Skeletal muscle tissue (tissue), 4 donors: ENCODE results near the gene GRIK3. TPM values are rescaled to one million over a fixed set of nuclear protein-coding genes. Genes with fewer than 3 reads are reported as not detected.

Source experiments
- H3K27ac ChIP-seq: one replicate; pipeline ENCODE4 v1.7.0; 2013; ENCODE audit warnings: mild to moderate bottlenecking, low read depth, low read length, inconsistent platforms
- H3K27me3 ChIP-seq, 3 donors: one replicate each; pipeline ENCODE4 v1.7.0; 2013; ENCODE audit warnings: low read length in 3 of 3; ENCODE audit not compliant: control insufficient read depth in 3 of 3, insufficient read depth in 3 of 3
- H3K36me3 ChIP-seq, 3 donors: one replicate each; pipeline ENCODE4 v1.7.0; 2013; ENCODE audit warnings: low read length in 3 of 3; ENCODE audit not compliant: control insufficient read depth in 3 of 3, insufficient read depth in 3 of 3
- H3K4me1 ChIP-seq, 3 donors: one replicate each; pipeline ENCODE4 v1.7.0; 2013; ENCODE audit warnings: low read length in 3 of 3, mild to moderate bottlenecking in 3 of 3; ENCODE audit not compliant: control insufficient read depth in 3 of 3, insufficient read depth in 3 of 3
- H3K4me3 ChIP-seq, 3 donors: one replicate each; pipeline ENCODE4 v1.7.0; 2013; ENCODE audit warnings: low read length in 3 of 3
- H3K9ac ChIP-seq, 3 donors: one replicate each; pipeline ENCODE4 v1.7.0; 2013; ENCODE audit warnings: low read length in 3 of 3, mild to moderate bottlenecking in 3 of 3, moderate library complexity in 2 of 3, low read depth in 1 of 3
- H3K9me3 ChIP-seq, 3 donors: one replicate each; pipeline ENCODE4 v1.7.0; 2013; ENCODE audit warnings: low read length in 3 of 3; ENCODE audit not compliant: control insufficient read depth in 3 of 3
- total RNA-seq: library from RNA; depleted of rRNA; stranded (reverse); fragments of >200 nt; gene quantifications from one replicate; pipeline ENCODE4 v1.2.3, GENCODE V29; 2014
- donor health status: Osteomylitis.

The GRIK3 gene
- total RNA-seq, 1 donor from 2014 or later: 0.52 TPM

DNA sequence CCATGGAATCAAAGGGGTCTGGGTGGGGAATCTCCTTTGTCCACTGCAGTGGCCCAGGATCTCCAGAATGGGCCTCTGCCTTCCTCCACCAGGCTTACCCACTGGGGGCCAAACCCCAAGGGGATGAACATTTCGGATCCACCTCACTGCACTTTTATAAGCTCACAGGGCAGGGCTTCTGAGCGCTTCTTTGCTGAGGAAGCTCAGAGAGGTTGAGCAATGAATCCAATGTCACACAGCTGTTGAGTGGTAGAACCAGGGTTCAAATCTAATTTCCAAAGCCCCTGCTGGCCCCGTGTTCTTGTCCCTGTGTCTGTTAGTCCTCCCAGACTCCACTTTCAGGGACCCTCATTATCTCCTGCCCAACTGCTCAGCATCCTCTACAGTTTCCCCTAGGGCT, 250.8 kb downstream of the GRIK3 start:
- no peaks in the 10 kb centered on the region for H3K9me3 ChIP-seq
- H3K9ac ChIP-seq: no peak overlapping the region
- H3K27me3 ChIP-seq: peaks cover 13 to 48% (median 35%) of the 10 kb centered on the region in 3 donors

DNA sequence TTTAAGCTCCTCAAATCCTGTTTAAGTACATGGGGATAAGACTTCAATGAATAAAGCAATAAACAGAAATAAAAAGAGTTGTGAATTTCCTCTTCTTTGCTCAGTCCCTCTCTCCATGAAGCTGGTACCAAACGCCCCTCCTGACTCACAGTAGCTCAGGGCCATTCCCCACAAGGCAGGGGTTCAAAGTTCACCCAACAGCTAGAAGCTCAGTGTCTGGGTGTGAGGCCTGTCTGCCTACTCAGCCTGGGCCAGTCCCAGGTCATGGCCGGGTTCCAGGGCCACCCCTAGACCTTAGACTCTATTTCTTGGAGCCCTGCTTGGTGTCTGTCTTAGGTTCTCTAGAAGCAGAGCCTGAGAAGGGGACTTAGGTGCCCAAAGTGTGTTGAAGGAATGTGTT, 251.5 kb downstream of the GRIK3 start:
- Histone ChIP-seq H3K4me1 (no peaks in the 10 kb centered on the region), H3K4me3 (no peak overlapping the region), H3K27ac (no peak overlapping the region), H3K9ac (no peak overlapping the region), H3K27me3 (peaks cover 13 to 46% (median 35%) of the 10 kb centered on the region in 3 donors), H3K9me3 (no peaks in the 10 kb centered on the region), H3K36me3 (no peaks in the 10 kb centered on the region)

More for the DNA sequence above, 250.8 kb downstream of the GRIK3 start:
- Histone ChIP-seq H3K4me1 (no peaks in the 10 kb centered on the region), H3K36me3 (no peaks in the 10 kb centered on the region), H3K4me3 (no peak overlapping the region), H3K27ac (no peak overlapping the region)

DNA sequence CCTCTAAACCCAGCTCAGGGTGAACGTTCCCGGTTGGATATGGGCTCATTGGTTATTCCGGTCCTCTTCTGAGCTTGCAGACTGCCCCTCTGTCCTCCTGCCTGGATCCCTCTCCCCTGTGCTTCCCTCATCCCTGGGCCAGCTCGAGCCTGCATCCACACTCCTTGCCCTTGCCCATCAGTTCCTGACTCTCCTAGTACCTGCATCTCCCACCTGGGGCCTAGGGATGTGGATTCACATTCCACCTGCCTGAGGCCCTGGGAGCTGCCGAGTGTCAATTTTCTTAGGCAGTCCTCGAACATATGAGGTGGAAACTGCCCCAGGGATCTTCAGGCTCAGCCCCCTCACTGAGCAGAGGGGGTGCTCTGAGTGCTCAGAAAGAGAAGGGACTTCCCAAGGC, 252.2 kb downstream of the GRIK3 start:
- H3K27me3 ChIP-seq: peaks cover 13 to 42% (median 34%) of the 10 kb centered on the region in 3 donors
- no peak overlapping the region for H3K4me3 ChIP-seq
- H3K9ac ChIP-seq: no peak overlapping the region
- H3K9me3 ChIP-seq: no peaks in the 10 kb centered on the region
- H3K36me3 ChIP-seq: no peaks in the 10 kb centered on the region
- H3K27ac ChIP-seq: no peak overlapping the region
- no peaks in the 10 kb centered on the region for H3K4me1 ChIP-seq

DNA sequence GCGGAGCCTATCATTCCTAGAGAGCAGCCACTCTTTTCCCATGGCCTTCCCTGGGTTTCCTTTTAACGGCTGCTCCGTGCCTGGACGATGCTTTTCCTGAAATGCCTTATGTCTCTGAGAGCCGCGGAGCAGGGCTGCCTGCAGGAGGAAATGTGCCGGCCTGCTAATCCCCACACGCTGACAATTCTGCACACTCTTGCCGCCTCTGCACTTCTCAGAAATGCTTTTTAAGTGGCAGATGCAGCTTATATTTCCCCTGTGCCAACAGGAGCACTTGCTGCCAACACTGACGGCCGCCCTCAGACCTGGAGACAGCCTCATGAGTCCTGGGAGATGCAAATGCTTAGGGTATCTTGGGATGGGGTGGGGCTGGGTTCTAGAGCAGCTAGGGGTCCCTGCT, 253.2 kb downstream of the GRIK3 start:
- H3K27me3 ChIP-seq: peaks cover 13 to 46% (median 35%) of the 10 kb centered on the region in 3 donors
- H3K9ac ChIP-seq: no peak overlapping the region
- no peaks in the 10 kb centered on the region for H3K36me3 ChIP-seq
- no peaks in the 10 kb centered on the region for H3K4me1 ChIP-seq
- no peak overlapping the region for H3K27ac ChIP-seq
- H3K4me3 ChIP-seq: no peak overlapping the region
- H3K9me3 ChIP-seq: no peaks in the 10 kb centered on the region

DNA sequence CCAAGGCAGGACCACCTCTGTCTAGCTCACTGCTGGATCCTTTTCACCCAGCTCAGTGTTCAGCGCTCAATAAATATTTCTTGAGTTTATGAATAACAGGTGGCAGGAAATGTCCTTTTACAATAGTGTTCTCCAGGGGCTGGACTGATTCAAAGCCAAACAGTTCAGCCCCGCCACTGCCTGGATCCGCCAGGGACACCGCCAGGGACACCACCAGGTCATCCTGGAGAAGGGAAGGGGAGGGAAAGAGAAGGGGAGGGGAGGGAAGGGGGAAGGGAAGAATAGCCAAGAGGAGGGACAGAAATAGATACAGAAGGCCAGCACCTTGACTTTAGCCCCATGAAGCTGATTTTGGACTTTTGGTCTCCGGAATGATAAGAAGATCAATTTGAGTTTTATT, 255.6 kb downstream of the GRIK3 start:
- no peaks in the 10 kb centered on the region for H3K36me3 ChIP-seq
- H3K4me1 ChIP-seq: no peaks in the 10 kb centered on the region
- H3K27ac ChIP-seq: no peak overlapping the region
- peaks cover 14 to 48% (median 41%) of the 10 kb centered on the region in 3 donors for H3K27me3 ChIP-seq
- no peak overlapping the region for H3K4me3 ChIP-seq
- H3K9ac ChIP-seq: no peak overlapping the region
- no peaks in the 10 kb centered on the region for H3K9me3 ChIP-seq

DNA sequence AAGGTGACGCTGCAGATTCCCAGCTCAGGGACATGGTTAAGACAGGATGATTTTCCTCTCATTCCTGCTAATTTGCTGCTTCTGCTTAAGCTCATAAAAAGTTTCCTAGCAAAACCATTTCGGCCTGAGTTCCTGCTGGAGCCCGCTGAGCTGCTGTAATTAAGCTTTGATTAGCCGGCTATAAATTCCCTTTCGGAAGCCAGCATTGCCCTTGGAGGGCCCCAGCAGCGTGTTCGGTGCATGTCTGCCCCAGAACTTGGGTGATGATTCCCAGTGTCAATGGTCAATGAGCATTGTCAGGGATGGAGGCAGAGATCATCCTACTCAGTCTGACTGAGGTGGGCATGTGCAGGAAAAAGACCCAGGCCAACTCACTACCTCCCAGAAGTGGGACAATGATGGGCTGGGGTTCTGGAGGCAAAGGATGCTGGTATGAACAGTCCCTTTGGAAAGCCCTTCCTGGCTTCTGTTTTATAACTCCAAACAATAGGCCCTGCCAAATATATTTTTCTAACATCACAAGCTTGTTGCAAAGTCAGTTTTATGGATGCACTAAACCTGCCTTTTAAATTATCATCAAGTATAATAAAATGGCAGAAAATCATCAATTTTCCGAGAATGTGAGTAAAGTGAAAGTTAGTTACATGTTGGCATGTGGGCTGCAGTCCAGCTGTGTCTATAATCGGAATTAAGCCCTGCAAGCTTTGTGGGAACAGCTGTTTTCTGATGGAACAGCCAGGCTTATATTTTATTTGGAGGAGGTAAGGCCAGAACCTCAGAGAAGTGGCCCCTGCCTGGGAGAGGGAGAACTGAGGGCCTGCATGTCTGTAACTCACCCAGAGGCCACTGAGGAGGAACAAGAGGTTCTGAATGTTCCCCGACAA, 257.1 kb downstream of the GRIK3 start:
- no peak overlapping the region for H3K4me3 ChIP-seq
- H3K9ac ChIP-seq: no peak overlapping the region
- H3K27me3 ChIP-seq: peaks cover 25 to 55% (median 50%) of the 10 kb centered on the region in 3 donors
- no peak overlapping the region for H3K27ac ChIP-seq
- no peaks in the 10 kb centered on the region for H3K9me3 ChIP-seq
- H3K4me1 ChIP-seq: no peaks in the 10 kb centered on the region
- H3K36me3 ChIP-seq: no peaks in the 10 kb centered on the region

DNA sequence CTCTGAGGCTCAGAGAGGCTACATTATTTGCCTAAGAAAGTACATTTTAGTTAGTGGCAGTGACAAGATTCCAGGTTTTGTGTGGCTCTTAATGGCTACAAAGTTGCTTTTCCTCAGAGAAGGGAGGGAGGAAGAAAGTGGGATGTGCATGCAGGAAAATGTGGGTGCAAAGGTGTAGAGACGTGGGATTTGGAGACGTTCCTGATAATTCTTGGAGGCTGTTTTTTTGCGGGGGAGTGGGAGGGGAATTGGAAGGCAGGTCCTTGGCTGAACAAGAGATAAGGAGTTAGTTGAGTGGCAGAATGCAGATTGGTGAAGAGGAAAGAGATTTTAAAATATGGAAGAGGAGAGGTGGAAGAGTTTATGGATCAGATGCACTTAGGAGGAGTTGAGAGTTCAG, 258.1 kb downstream of the GRIK3 start:
- H3K9ac ChIP-seq: no peak overlapping the region
- no peak overlapping the region for H3K27ac ChIP-seq
- no peaks in the 10 kb centered on the region for H3K36me3 ChIP-seq
- H3K4me3 ChIP-seq: no peak overlapping the region
- peaks cover 34 to 55% (median 52%) of the 10 kb centered on the region in 3 donors for H3K27me3 ChIP-seq
- H3K9me3 ChIP-seq: no peaks in the 10 kb centered on the region
- no peaks in the 10 kb centered on the region for H3K4me1 ChIP-seq

DNA sequence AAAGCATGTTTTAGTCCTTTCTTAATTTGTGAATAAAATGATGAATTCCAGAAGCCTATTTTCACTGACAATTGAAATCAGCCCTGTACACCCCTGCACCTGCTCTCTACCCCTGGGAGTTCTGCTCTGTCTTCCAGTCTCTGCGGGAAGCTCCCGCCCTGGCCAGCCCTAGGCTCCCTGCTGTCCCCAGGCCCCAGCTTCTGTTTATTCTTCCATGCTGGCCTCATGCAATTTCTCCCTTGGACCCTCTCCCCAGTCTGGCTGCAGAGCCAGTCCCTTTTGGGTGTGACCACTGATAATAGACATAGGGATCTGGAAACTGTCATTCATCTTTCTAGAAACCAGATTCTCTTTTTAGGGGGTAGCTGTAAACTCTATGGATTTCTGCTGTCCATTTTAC, 258.6 kb downstream of the GRIK3 start:
- no peak overlapping the region for H3K9ac ChIP-seq
- H3K9me3 ChIP-seq: no peaks in the 10 kb centered on the region
- peaks cover 34 to 55% (median 52%) of the 10 kb centered on the region in 3 donors for H3K27me3 ChIP-seq
- H3K4me1 ChIP-seq: no peaks in the 10 kb centered on the region
- no peaks in the 10 kb centered on the region for H3K36me3 ChIP-seq
- no peak overlapping the region for H3K27ac ChIP-seq
- H3K4me3 ChIP-seq: no peak overlapping the region

DNA sequence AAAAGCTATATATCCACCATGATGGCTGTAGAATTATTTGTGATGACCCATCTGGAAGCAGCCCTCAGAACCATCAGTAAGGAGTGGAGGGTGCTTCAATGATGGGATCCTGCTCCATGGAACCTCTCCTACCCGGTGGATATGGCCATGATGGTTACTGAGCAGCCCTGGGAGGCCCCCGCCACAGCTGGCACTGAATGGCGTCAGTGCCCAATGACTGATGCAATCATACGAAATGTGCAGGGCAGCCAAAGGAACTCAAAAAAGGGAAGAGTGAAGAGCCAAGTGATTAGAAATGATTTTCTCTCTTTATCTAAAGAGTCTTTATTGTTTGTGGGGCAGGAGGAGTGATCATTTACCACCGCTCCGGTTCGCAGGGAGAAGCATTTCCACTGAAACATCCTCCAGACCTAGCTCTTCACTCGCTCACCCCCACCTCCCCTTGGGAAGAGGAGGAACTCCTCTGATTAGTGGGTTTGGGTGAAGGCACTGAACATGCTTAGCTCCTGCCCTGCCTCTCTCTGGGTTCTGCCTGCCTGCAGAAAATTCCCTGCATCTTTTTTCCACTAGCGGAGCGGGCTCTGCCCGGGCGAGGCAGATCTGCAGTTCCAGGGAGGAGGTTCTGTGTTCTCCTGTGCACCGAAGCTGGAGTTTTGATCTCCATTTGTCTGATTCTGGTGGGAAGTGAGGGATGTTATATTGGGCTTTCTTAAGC, 260.3 kb downstream of the GRIK3 start:
- H3K36me3 ChIP-seq: no peaks in the 10 kb centered on the region
- no peak overlapping the region for H3K9ac ChIP-seq
- H3K4me1 ChIP-seq: no peaks in the 10 kb centered on the region
- peaks cover 45 to 70% (median 61%) of the 10 kb centered on the region in 3 donors for H3K27me3 ChIP-seq
- H3K9me3 ChIP-seq: no peaks in the 10 kb centered on the region
- H3K4me3 ChIP-seq: no peak overlapping the region
- no peak overlapping the region for H3K27ac ChIP-seq
